ENCODE results near the gene CCL24.
A peak's percentile ranks its signal among the peaks of the same experiment; 100 is the strongest.
"Not testable (repeated sequence)": the region's sequence is repeated elsewhere in the genome, so short reads cannot be mapped to it uniquely, and the experiment has no call there.

Gene CCL24

DNA sequence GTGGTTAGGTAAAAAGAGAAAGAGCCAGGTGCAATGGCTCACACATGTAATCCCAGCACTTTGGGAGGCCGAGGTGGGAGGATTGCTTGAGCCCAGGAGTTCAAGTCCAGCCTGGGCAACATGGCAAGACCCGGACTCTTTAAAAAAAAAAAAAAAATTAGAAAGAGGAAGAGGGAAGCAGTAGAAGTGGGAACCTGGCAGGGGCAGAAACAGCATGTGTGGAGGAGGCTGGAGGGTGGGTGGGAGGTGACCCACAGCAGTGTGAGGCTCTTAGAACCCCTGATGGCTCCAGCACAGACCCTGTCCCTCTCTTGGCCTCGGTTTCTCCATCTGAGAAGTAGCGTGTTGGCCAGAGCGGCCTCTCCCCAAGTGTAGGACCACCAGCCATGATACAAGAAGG is 4.9 kb upstream of the CCL24 start:
- no peak for DNase-seq

DNA sequence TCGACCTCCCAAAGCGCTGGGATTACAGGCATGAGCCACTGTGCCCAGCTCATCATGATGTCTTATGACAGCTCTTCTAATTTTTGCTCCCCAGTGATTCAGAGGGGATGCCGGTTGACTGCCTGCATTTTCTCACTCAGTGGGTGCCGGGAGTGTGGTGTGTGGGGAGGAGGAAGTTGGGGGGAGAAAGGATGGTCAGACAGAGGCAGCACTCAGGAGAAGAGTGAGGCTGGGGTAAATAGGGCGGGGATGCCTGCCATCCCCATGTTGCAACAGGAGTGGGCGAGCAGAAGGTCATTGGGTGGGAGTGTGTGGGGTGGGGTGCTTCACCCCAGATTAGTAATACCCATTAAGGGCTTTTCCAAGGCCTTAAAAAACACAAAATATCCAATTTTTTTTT is 3.5 kb upstream of the CCL24 start:
- no peak for DNase-seq

DNA sequence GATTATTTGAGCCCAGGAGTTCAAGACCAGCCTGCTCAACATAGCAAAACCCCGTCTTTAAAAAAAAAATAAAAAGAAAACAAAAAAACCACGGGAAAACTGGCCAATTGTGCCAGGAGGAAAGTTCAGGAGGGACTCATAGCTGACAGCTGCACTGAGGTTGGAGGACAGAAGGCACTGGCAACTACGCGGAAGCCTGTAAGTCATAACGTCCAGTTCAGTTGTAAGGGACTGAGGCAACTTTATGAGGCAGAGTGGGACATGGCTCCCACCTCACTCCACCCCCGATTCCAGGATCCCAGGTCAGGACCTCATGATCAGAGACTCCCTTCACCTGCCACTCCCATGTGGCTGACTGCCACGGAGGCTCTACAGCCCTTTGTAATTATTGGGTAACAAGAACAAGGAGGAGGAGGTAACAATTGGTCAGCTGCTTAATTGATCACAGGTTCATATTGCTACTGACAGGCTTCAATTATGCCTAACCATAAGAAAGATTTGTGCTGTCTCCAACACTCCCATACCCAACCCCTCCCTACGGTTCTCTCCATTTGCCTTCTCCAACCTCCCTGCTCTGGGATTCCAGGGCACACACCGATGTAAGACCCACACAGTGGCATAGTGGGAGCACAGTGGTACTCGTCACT is 1.9 kb upstream of the CCL24 start:
- DNase-seq = no peak

DNA sequence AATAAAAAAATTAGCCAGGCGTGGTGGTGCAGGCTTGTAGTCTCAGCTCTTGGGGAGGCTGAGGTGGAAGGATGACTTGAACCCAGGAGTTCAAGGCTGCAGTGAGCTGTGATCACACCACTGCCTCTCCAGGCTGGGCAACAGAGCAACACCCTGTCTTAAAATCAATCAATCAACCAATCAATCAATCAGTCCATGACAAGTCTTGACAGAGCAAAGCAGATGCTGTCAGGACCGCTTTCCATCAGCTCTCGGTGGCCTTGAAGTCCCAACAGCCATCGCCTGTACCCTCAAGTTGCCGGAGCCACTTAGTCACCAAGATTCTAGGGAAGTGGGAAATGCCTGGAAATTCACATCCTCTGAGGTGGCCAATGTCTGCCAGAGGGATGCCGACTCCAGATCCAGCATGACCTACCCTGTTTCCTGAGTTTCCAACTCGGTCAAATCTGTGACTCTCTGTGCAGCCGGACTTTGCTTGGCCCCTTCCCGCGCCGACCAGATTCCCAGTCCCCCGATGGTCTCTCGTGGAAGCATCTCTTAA is 871 bp upstream of the CCL24 start:
- no peak for DNase-seq

DNA sequence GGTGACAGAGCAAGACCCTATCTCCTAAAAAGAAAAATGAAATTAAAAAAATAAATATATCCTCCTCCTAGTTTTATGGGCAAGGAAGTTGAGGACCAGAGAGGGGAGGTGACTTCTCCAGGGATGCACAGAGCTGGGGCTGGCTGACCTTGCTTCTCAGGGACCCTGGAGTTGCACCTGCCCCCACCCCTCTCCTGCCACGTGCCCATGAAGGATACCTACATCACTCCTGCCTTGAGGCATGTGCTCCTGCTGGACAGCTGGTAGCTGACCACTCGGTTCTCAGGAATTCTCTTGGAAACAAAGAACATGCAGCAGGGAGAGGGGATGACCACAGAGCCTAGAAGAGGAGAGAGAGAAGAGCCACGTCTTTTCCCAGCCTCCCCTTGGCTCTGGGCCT is 522 bp downstream of the CCL24 start:
- no peak for DNase-seq

DNA sequence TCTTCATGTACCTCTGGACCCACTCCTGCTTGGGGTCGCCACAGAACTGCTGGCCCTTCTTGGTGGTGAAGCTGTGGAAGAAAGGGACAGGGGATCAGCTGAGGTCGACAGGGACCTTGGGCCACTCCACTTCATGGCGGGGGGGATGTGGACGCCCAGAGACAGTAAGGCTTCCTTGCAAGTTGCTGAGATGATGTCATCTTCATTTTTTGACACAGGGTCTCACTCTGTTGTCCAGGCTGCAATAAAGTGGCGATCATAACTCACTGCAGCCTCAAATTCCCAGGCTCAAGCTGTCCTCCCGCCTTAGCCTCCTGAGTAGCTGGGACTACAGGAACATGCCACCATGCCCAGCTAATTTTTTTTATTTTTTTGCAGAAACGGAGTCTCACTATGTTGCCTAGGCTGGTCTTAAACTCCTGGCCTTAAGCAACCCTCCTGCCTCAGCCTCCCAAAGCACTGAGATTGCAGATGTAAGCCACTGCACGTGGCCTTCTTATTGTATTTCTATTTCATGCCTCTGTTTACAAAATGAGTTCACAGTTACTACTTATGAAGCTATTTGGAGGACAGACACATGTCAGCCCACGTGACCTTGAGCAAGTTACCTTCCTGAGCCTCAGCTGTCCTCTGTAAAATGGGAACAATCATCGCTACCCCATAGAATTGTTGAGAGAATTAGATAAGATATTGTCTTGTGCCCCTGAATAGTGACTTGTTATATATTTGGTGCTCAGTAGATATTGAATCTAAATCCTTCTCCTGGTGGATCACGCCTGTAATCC is 1.5 kb downstream of the CCL24 start:
- DNase-seq = no peak

DNA sequence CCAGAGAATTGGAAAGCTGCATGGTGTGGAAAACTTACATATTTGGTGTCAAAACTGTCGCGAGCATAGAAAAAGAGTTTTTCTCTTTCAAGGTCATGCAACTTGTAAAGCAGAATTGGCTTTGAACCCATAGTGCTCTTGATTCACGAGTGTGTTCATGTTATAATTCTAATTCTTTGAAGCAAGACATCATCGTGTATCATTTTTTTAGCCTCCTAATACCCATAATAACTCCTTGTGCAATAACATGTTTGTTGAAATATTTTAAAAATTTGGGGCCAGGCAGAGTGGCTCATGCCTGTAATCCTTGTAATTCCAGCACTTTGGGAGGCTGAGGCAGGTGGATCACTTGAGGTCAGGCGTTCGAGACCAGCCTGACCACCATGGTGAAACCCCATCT is 4.2 kb downstream of the CCL24 start:
- DNase-seq = no peak

DNA sequence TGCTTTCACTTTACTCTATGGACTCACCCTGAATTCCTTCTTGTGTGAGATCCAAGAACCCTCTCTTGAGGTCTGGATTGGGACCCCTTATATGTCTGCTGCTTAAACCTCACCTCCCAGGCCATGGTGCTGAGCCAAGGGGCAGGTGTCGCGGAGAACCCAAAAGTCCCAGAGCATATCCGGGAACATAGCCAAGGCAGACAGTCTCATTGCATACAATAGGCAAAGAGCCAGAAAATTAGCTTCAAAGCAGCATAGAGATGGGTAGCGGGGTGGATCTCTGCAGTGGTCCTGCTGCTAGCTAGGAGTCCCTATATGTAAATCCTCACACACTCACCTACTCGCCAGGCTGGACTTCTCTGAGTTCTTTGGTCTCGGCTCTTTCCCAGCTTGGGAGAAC is 5.5 kb downstream of the CCL24 start:
- DNase-seq = no peak

DNA sequence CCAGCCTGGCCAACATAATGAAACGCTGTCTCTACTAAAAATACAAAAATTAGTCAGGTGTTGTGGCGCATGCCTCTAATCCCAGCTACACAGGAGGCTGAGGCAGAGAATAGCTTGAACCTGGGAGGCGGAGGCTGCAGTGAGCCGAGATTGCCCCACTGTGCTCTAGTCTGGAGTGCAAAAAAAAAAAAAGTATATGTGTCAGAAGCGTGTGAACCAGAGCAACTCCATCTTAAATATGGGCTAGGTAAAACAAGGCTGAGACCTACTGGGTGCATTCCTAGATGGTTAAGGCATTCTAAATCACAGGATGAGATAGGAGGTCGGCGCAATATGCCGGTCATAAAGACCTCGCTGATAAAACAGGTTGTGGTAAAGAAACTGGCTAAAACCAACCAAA is 6.2 kb downstream of the CCL24 start:
- no peak for DNase-seq

DNA sequence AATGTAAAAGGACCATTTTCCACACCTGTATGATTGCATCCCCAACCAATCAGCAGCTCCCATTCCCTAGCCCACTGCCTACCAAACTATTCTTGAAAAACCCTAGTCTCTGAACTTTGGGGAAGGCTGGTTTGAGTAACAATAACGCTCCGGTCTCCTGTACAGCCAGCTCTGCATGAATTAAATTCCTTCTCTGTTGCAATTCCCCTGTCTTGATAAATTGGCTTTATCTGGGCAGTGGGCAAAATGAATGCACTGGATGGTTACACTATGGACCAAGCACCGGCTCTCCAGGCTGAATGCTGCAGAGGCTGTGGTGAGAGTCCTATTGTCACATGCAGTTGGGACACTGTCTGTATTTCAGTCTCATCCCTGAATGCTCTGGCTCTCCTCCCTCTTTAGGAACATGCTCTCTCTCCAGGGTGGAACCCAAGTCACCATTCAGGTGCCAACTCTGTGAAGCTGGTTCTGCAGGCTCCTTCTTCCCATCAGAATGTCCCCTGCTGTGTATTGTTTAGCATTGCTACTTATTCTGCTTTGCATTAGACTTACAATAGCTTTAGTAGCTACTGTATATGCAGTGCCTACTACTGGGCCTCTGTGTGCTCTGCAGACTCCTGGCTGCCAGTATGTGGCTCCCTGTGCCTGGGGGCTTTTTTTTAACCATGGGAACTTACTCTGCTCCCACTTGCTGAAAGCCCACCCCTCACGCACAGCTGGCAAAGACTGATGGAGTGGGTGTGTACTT is 6.9 kb downstream of the CCL24 start:
- DNase-seq = no peak

DNA sequence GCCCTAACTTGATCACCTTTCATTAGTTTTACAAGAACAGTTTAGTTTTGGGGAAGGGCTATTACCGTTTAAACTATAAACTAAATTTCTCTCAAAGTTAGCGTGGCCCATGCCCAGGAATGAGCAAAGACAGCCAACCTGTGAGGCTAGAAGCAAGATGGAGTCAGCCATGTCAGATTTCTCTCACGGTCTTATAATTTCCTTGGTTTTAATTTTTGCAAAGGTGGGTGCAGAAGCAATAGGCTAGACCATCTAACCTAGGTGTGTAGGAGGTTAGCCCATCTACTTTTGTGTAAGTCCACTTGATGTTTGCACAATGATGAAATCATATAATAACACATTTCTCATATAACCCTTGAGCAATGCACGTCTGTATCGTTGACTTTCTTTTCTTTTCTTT is 8.9 kb downstream of the CCL24 start:
- DNase-seq = no peak

DNA sequence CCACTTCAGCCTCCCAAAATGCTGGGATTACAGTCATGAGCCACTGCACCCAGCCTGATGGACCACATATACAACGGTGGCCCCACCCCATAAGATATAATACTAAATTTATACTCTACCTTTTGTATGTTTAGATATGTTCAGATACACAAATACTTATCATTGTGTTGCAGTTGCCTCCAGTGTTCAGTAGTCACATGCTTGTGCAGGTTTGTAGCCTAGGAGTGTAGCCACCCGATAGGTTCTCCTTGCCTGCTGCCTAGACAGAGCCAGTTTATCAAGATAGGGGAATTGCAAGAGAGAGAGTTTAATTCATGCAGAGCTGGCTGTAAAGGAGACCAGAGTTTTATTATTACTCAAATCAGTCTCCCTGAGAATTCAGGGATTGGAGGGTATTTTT is 9.6 kb downstream of the CCL24 start:
- no peak for DNase-seq

DNA sequence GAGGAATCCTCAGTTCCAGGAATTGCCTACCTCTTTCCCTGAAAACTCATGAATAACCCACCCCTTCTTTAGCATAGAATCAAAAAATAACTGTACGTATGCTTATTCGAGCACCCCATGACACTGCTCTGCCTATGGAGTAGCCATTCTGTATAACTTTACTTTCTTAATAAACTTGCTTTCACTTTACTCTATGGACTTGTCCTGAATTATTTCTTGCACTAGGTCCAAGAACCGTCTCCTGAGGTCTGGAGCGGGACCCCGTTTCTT is 11.1 kb downstream of the CCL24 start:
- no peak for DNase-seq

DNA sequence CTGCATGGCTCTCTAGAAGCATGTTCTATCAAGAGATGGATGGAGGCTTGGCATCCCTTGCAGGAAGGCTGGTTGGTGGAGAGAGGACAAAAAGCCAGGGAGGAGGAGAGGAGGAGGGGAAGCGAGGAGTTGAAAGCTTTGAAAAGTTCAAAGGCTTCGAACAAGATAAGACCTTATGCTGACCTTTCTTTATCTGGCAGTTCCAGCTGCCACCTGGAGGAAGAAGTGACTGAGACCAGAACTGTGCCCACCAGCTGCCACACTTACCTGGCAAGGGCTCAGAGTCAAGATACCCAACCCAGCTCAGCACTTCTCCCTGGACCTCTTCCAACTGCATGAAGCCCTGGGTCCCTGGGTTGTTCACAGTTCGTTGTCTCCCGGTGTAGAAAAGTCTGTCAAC is 14.8 kb downstream of the CCL24 start:
- peak in 1 of 5 experiments; percentile 13 for DNase-seq

DNA sequence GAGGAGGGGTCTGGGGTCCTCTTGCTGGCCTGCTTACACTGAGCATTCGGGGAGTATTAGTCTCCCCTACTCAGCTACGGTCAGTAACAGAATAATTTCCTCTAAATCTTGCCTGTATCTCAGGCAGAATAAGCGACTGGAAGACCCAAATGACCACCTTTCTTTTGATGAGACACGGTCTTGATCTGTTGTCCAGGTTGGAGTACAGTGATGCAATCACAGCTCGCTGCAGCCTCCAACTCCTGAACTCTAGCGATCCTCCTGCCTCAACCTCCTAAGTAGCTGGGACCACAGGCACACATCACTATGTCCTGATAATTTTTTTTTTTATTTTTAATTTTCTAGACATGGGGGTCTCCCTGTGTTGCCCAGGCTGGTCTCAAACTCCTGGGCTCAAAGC is 17.2 kb downstream of the CCL24 start:
- no peak for DNase-seq

DNA sequence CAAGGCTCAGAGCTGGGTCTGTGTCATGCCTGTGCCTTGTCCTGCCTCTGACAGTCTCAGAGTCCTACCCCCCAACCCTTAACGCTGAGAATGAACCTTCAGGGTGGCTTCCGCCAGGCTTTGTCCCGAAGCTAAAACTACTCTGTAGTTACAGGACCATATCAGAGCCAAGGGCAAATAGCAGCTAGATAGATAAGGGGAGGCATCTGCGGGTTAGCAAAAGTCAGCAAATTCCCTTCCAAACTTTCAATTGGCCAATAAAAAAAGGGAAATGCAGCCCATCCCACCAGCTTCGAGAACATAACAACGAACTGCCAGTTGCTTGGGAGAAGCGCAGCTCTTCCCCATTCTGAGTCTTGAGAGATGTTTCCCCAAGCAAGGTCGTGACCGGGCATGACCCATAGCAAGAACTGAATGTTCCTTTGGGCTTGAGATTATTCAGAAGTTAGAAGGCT is 17.7 kb downstream of the CCL24 start:
- no peak for DNase-seq

DNA sequence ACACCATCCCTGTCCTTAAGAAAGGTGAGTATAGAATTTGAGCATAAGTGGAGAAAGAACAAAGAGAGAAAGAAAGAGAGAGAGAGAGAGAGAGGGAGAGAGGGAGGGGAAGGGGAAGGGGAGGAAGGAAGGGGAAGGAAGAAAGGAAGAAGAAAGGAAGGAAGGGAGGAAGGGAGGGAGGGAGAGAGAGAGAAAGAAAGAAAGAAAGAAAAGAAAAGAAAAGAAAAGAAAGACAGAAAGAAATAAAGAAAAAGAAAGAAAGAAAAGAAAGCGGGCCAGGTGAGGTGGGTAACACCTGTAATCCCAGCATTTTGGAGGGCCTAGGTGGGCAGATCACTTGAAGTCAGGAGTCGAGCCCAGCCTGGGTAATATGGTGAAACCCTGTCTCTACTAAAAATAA is 19.9 kb downstream of the CCL24 start:
- DNase-seq = no peak

DNA sequence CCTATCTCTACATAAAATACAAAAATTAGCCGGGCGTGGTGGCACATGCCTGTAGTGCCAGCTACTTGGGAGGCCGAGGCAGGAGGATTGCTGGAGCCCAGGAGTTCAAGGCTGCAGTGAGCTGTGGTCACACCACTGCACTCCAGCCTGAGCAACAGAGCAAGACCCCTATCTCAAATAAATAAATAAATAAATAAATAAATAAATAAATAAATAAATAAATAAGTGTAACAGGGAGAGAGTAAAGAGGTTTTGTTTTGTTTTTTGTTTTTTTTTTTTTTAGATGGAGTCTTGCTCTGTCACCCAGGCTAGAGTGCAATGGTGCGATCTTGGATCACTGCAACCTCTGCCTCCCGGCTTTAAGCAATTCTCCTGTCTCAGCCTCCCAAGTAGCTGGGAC is 21.0 kb downstream of the CCL24 start:
- DNase-seq = not testable (repeated sequence)

DNA sequence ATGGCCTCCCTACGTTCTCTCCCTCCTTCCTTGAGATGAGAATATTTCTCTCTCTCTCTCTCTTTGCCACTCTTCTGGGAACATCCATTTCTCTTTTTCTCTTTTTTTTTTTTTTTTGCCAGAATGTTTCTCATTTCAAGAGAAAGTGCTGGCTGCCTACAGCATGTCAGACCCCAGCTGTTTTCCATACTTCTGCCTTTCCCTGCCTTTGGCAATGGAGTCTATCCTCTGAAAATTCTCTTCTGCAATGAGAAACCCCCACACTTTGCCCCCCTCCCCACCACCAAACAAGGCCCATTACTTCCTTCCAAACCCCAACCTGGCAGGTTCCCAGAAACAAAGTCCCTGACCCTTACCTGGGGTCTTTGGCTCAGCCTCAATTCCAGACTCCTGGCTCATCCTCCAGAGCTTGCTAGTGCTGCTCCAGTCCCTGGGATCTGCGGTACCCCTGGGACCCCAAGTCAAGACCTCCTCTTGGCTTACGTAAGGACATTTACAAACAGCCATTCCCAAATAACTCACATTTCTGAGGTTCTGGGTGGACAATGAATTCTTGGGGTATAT is 24.2 kb downstream of the CCL24 start:
- no peak for DNase-seq

DNA sequence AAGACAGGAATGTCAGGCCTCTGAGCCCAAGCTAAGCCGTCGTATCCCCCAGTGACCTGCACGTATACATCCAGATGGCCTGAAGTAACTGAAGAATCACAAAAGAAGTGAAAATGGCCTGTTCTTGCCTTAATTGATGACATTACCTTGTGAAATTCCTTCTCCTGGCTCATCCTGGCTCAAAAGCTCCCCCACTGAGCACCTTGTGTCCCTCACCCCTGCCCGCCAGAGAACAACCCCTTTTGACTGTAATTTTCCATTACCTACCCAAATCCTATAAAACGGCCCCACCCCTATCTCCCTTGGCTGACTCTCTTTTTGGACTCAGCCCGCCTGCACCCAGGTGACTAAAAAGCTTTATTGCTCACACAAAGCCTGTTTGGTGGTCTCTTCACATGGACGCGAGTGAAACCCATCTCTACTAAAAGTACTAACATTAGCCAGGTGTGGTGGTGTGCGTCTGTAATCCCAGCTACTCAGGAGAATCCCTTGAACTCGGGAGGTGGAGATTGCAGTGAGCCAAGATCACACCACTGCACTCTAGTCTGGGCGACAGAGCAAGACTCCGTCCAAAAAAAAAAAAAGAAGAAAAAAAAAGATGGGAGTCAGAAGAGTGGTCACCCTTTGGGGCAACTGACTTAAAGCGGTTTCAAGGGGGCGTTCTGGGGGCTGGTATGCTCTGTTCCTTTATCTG is 25.3 kb downstream of the CCL24 start:
- DNase-seq = not testable (repeated sequence)

DNA sequence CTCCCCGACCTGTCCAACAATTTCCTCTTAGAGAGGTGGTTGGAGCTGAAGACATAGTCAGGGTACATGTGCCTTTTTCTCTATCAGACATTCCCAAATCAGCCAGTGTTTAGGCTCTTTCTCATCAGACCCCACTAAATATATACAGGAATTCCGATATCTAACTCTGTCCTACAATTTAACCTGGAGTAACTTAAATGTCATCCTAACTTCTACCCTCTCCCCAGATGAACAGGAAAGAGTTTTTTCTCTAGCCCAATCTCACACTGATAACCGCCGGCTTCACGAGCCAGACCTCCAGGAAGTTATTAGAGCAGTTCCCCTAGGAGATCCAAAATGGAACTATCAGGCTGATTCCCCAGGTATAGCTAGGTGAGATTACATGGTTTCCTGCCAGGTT is 30.5 kb downstream of the CCL24 start:
- not testable (repeated sequence) for DNase-seq

DNA sequence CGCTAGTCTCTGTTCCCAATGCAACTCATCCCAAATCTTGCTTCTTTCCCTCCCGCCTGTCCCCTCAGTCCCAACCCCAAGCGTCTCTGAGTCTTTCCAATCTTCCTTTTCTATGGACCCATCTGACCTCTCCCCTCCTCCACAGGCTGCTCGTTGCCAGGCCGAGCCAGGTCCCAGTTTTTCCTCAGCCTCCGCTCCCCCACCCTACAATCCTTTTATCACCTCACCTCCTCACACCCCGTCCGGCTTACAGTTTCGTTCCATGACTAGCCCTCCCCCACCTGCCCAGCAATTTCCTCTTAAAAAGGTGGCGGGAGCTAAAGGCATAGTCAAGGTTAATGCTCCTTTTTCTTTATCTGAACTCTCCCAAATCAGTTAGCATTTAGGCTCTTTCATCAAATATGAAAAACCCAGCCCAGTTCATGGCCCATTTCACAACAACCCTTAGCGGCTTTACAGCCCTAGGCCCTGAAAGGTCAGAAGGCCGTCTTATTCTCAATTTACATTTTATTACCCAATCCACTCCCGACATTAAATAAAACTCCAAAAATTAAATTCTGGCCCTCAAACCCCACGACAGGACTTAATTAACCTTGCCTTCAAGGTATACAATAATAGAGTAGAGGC is 32.8 kb downstream of the CCL24 start:
- DNase-seq = not testable (repeated sequence)

Data from T-helper 2 cell (primary cell).